ENCODE data around the gene WDFY4. TPM values are rescaled to one million over a fixed set of nuclear protein-coding genes. Genes with fewer than 3 reads are reported as not detected.

Gene WDFY4
- total RNA-seq, 6 experiments from 2014 or later = not detected

GRCh38 chr10:48803801-48804584 lies 119.3 kb downstream of the WDFY4 start:
- Mint-ChIP-seq H3K36me3 (ENCODE audit: low read depth) (no peaks in the 10 kb centered on the region), H3K4me1 (ENCODE audit: low read depth) (peaks cover 1% of the 10 kb centered on the region; the same call in 1 of the 2 replicates), H3K4me3 (no peak overlapping the region), H3K27ac (no peak overlapping the region), H3K9me3 (no peaks in the 10 kb centered on the region), H3K27me3 (ENCODE audit: insufficient read depth) (peaks cover 19% of the 10 kb centered on the region)
- TF ChIP-seq CTCF (IDR thresholded peaks at IDR 0.05) = no peak
- DNase-seq = no peak

- Mint-ChIP-seq H3K4me3 (no peak overlapping the region), H3K27me3 (ENCODE audit: insufficient read depth) (peaks cover 19% of the 10 kb centered on the region), H3K27ac (no peak overlapping the region), H3K9me3 (no peaks in the 10 kb centered on the region), H3K4me1 (ENCODE audit: low read depth) (no peaks in the 10 kb centered on the region), H3K36me3 (ENCODE audit: low read depth) (no peaks in the 10 kb centered on the region)
- no peak for DNase-seq
- no peak for TF ChIP-seq CTCF (IDR thresholded peaks at IDR 0.05)
Observed at GRCh38 chr10:48804740-48805182, 120.1 kb downstream of the WDFY4 start.

GRCh38 chr10:48805411-48805810 lies 120.7 kb downstream of the WDFY4 start:
- no peaks in the 10 kb centered on the region for H3K9me3 Mint-ChIP-seq
- no peak overlapping the region for H3K4me3 Mint-ChIP-seq
- no peak for DNase-seq
- no peak overlapping the region for H3K27ac Mint-ChIP-seq
- peaks cover 19% of the 10 kb centered on the region for H3K27me3 Mint-ChIP-seq (ENCODE audit: insufficient read depth)
- no peaks in the 10 kb centered on the region for H3K4me1 Mint-ChIP-seq (ENCODE audit: low read depth)
- no peaks in the 10 kb centered on the region for H3K36me3 Mint-ChIP-seq (ENCODE audit: low read depth)
- no peak for TF ChIP-seq CTCF (IDR thresholded peaks at IDR 0.05)

DNA sequence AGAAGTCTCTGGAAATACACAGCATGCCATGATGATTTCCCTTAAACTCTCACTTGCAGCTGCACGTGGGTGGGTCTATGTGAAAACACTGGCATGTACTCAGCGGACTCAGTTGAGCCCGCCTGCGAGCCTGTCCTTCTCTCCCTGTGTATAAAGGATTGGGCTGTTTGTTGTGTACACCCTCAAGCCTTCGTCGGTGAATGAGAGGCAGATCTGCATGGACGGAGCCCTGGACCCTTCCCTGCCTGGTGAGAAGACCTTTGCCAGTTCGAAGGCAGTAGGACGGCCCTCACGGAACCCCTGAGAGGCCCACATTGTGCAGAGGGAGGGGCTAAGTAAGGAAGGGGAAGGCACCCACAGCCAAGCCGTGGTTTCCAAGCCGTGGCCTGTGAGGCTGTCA lies 121.2 kb downstream of the WDFY4 start:
- H3K4me1 Mint-ChIP-seq (ENCODE audit: low read depth) = peaks cover under 1% of the 10 kb centered on the region; the same call in 1 of the 2 replicates
- no peak for TF ChIP-seq CTCF (IDR thresholded peaks at IDR 0.05)
- H3K4me3 Mint-ChIP-seq = no peak overlapping the region
- no peak overlapping the region for H3K27ac Mint-ChIP-seq
- no peak for DNase-seq
- H3K36me3 Mint-ChIP-seq (ENCODE audit: low read depth) = no peaks in the 10 kb centered on the region
- no peaks in the 10 kb centered on the region for H3K9me3 Mint-ChIP-seq
- peaks cover 18% of the 10 kb centered on the region for H3K27me3 Mint-ChIP-seq (ENCODE audit: insufficient read depth)

DNA sequence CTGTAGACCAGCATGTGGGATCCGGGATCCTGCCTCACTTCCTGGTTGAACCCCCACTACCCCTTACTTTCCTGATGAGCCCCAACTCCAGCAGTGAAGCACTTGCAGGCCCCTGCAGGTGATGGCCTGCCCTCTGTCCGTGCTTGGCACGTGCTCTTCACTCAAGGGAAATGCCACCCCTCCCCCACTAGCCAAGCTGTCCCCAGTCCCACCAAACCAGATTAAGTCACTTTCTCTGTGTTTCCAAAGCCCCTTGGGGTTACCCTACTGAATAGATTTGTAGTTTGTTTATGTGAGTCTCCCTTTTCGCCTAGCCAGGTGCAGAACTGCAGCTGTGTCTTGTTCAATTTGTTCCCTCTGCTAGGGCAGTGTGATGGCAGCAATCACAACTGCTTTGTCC lies 121.7 kb downstream of the WDFY4 start:
- DNase-seq = no peak
- no peak for TF ChIP-seq CTCF (IDR thresholded peaks at IDR 0.05)
- peaks cover 6% of the 10 kb centered on the region for H3K4me1 Mint-ChIP-seq (ENCODE audit: low read depth)
- no peak overlapping the region for H3K4me3 Mint-ChIP-seq
- H3K36me3 Mint-ChIP-seq (ENCODE audit: low read depth) = no peaks in the 10 kb centered on the region
- no peaks in the 10 kb centered on the region for H3K9me3 Mint-ChIP-seq
- peaks cover 19% of the 10 kb centered on the region for H3K27me3 Mint-ChIP-seq (ENCODE audit: insufficient read depth)
- H3K27ac Mint-ChIP-seq = no peak overlapping the region
